22Rv1 (cell line): ENCODE results near the gene KLHDC8A.

Source experiments
- H3K27ac ChIP-seq: fragments of 450-650 bp; 2 replicates; pipeline ENCODE4 v1.5.1; 2017
- ZFX ChIP-seq: fragments of 450-650 bp; IDR thresholded peaks from 2 replicates; pipeline ENCODE4 v1.6.1; 2017; ENCODE audit warnings: antibody characterized with exemption, borderline replicate concordance
- TF ChIP-seq, protein P1 (sequence below): fragments of 450-650 bp; IDR thresholded peaks from 2 replicates; pipeline ENCODE4 v1.5.1; 2017; ENCODE audit warnings: mild to moderate bottlenecking

Gene KLHDC8A

GRCh38 chr1:205316161-205316566, 40.6 kb downstream of the KLHDC8A start:
- peak overlapping the region; percentile 99 for H3K27ac ChIP-seq

GRCh38 chr1:205315008-205315618, 41.6 kb downstream of the KLHDC8A start:
- no peak for TF ChIP-seq ZFX
- TF ChIP-seq, protein P1, sequence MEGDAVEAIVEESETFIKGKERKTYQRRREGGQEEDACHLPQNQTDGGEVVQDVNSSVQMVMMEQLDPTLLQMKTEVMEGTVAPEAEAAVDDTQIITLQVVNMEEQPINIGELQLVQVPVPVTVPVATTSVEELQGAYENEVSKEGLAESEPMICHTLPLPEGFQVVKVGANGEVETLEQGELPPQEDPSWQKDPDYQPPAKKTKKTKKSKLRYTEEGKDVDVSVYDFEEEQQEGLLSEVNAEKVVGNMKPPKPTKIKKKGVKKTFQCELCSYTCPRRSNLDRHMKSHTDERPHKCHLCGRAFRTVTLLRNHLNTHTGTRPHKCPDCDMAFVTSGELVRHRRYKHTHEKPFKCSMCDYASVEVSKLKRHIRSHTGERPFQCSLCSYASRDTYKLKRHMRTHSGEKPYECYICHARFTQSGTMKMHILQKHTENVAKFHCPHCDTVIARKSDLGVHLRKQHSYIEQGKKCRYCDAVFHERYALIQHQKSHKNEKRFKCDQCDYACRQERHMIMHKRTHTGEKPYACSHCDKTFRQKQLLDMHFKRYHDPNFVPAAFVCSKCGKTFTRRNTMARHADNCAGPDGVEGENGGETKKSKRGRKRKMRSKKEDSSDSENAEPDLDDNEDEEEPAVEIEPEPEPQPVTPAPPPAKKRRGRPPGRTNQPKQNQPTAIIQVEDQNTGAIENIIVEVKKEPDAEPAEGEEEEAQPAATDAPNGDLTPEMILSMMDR: no peak
- H3K27ac ChIP-seq: peak overlapping the region; percentile 99

More at GRCh38 chr1:205316161-205316566, 40.6 kb downstream of the KLHDC8A start:
- TF ChIP-seq, protein P1: no peak
- no peak for TF ChIP-seq ZFX

- TF ChIP-seq, protein P1: no peak
- TF ChIP-seq ZFX: no peak
- no peak overlapping the region for H3K27ac ChIP-seq
These were observed 43.0 kb downstream of the KLHDC8A start for GRCh38 chr1:205313563-205314308.

DNA sequence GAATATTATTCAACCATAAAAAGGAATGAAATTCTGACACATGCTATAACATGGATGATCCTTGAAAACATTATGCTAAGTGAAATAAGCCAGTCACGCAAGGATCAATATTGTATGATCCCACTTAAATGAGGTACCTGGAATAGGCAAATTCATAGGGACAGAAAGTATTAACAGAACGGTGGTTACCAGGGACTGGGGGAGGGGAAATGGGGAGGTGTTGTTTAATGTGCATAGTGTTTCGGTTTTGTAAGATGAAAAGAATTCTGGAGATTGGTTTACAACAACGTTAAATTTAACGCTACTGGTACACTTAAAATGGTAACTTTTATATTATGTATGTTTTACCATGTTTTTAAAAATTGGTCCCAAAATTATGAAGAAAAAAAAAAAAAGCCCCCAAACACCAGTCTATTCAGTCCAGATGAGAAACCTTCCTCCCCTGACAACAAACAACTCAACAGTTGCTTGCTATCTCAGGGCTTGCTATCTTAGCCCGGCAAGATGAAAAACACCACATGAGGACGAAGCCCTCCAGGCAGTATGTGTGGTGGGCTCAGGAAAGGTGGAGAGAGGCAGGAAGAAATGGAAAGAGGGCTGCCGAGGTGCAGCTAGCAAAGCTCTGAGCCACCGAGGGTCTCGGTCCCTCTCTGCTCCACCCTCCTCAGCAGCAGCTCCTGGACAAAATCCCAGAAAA, 43.7 kb downstream of the KLHDC8A start:
- no peak for TF ChIP-seq ZFX
- TF ChIP-seq, protein P1: no peak
- H3K27ac ChIP-seq: no peak overlapping the region

DNA sequence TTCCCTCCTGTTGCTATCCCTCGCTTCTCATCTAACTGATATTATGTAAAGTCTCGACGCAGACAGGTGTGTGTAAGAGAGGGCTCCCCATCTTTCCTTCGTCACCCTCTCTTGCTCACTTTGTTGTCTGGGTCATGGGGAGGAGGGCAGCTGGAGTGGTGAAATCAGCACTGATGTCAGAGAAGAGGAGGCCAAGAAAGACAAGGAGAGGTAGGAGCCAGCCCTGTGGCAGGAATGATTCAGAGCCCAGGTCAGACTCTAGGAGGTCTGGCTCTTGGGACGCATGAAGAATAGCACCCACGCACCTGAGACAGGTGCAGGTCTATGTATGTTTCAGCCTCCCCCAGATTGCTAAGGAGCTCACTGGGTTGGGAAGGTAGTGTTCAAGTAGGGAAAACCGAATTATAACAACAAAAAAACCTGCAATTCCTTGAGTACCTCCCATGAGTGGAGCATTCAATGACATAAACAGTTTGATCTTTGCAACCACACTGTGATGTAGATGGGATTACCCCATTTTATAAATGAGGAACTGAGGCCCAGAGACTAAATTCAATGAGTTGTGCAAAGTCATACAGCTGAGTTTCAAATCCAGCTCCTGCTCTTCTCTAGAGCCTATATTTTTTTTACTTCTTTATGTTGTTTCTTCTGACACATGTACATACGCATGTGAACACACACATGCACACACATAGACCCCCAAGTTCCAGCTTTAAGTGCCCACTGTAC, 45.6 kb downstream of the KLHDC8A start:
- TF ChIP-seq ZFX: no peak
- TF ChIP-seq, protein P1: no peak
- H3K27ac ChIP-seq: no peak overlapping the region

DNA sequence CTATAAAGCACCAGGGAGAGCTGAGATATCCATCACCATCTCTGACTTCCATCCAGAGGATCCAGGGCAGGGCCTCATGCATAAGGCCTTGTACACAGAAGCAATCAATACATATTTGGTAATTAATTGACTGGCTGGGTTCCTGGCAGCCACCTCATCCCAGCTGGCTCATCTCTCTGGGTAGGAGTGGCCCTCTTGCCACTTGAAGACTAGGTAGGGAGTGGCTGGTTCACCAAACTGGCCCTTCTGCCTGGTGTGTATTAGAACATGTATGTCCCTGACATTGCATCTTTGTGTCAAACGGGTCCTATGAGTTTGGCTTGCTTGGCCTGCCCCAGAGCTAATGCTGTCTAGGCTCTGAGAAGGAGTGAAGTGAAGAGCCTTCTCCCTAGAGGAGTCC, 47.0 kb downstream of the KLHDC8A start:
- H3K27ac ChIP-seq: no peak overlapping the region
- no peak for TF ChIP-seq ZFX
- TF ChIP-seq, protein P1: no peak
